Fibroblast of peridontal ligament (primary cell): ENCODE data around the gene KLHL25.

Experiments
- DNase-seq: peaks from one replicate; pipeline ENCODE4 v3.0.0-alpha.2; 2010; ENCODE audit errors: extremely low read depth

Gene KLHL25

DNA sequence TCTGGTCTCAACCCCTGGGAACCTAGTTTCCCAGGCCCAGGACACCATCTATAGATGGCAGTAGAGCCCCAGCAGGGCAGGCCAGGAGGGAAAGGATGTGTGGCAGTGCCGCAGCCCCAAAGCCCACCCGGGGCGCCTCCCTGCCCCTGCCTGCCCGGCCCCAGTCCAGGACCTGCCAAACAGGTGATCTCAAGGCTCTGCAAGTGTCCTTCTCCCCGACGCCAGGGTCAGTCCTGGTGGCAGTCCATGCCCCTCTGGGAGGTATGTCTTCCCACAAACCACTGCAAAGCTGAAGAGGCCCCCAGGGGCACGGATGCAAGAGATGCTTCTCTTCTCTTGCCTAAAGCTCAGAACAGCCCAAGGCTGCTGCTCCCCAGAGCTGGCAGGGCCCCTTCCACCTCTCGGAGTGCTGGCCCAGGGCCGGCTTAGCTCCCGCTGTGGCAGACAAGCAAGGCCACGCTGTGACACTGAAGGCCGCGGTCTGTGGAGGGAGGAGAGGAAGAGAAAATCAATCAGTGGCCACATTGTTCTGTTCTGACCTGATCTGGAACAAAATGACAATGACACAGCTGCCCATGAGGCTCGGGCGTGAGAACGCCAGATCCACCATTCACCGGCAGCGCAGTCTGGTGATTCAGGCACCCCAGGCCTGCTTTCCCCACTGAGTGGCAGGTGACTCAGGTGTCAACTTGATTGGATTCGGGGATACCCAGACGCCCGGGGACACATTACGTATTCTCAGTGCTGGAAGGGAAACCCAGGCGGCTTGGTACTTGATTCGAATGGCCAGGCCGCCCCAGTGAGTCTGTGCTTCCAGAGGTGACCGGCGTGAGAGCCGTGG is 34.0 kb downstream of the KLHL25 start:
- no peak for DNase-seq

DNA sequence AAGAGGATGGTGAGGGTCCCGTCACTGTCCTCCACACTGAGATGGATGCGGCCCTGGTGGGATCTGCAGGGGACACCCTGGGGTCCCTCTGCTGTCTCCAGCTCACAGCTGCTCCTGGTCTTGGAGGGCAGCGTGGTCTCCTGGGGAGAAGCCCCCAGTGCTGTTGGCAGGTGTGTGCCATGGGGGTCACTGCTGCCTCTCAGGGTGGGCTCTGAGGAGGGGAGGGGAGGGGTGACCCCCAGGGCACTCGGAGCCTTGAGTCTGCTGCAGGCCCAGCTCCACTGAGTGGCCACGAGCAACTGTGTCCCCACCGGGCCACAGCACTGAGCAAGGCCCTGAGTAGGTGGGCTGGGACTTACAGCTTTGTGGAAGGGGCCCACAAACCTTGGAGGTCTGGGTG is 34.7 kb downstream of the KLHL25 start:
- DNase-seq, result no peak

DNA sequence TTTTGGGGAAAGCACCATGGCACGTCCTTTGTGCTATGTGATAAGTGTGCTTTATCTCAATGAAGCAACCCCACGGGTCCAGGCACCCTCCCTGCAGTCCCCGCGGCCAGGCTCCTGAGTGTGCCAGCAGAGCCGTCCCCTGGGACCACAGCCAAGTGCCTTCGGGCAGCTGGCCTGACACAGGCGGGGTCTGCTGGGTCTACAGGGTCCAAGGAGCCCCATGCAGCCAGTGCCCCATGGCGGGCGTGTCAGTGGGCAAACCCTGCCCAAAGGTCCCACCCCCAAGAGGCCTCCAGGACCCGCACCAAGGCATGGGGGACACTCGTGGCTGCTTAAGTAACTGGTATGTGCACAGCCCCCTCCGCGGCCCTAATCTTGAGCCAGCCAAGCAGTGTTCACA is 35.3 kb downstream of the KLHL25 start:
- no peak for DNase-seq

DNA sequence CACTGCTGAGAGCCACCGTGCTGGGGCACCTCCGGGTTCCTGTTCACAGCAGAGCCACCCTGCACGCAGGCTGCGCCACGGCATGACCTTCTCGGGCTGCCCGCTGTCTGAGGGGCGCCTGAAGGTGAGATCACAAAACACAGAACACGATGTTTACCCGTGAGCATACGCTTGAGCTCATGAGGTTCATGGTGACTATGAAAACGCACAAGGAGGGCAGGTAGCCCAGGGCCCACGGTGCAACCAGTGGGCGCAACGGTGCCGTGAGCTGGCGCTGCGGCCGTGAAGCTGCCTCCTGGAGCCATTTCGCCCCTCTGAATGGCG is 36.1 kb downstream of the KLHL25 start:
- no peak for DNase-seq

DNA sequence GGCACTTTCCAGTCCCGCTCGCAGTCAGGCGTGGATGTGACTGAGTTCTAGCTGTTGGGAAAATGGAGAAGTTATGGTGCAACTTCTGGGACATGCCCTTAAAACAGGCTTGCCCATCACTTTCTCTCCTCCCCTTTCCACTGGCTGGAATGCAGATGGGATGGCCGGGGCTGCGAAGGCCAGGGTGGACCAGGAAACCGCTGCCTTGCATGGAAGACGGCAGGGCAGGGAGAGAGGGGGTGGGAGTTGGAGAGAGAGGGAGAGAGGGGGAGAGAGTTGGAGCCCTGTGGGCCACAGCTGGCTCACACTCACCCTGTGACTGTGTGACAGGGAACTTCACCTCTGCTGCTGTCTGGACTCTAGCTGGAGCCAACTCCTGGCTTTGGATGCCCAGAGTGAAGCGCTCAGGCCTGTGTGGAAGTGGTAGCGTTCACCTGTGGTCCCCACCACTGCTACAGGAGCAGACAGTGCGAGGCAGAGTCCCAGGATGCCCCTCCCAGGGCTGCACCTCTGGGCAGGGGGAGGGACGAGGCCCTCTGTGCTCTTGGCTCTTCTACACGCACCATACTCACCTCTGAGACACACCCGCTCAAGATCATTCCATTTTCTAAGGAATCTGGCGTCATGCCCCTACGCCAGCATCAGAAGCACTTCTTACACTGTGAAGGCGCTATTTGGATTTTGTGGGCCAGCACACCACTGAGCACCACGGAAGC is 36.6 kb downstream of the KLHL25 start:
- no peak for DNase-seq

DNA sequence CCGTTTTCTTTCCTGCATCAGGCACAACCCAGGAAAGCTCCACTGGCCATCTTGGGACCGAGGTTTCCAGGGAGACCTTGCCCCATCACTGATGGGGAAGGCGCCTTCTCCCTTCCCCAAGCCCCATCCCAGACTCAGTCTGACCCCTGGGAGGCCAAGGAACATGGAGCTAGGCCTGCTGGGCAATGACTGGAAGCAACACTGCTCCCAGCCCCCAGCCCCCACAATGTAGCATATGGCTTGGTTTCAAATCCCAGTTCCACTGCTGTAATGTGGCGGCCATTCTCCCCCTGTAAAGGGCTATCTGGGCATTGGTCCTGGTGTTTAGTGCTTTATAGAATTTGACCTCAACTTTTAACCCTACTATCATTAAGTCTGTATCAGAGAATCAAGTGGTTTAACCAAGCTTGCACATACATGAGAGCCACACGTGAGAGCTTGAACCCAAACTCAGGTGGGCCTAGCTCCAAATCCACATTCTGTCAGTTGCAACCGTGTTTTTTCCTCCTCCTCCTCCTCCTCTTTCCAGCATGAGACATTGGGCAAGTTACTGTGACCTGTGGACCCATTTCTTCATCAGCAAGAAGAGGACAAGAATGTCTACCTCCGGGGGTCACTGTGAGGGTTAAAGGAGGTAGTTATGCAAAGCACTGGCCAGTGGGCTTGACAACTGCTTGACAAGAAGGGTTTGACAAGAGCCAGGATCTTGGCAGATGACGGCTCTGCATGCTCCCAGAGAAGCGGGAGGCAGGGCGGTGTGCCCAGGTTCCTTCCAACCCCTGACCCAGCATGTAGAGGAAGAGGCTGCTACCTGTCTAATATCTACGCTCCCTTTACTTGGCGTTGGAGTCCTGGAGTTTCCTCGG is 37.4 kb downstream of the KLHL25 start:
- no peak for DNase-seq

DNA sequence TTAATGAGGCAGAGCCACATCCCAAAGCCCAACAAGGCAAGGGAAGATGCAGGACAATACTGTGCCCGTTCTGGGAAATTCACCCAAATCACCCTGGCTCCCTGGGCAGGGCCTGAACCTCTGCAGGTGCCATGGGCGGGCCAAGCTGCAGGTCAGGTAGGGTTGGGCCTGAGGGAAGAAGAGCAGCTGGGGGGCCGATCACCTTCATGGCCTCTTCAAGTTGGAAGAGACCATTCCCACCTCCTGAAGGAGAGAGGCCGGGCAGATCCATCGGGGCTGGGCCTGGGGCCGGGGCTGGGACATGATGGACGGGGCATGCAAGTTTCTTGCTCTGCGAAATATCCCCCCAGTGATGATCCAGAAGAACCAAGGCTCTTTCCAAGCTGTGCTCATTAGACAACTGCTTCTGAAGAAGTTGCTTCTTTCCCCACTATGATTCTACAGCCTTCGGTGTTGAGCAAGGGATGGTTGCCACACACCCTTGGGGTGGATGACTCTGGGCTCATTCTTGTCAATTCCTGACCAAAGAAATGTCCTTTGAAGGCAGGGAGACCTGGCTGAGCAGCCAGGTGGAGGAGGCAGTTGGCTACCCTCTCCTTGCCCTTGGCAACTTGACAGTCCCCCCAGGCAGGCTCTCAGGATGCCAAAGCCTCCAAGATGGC is 38.2 kb downstream of the KLHL25 start:
- no peak for DNase-seq

DNA sequence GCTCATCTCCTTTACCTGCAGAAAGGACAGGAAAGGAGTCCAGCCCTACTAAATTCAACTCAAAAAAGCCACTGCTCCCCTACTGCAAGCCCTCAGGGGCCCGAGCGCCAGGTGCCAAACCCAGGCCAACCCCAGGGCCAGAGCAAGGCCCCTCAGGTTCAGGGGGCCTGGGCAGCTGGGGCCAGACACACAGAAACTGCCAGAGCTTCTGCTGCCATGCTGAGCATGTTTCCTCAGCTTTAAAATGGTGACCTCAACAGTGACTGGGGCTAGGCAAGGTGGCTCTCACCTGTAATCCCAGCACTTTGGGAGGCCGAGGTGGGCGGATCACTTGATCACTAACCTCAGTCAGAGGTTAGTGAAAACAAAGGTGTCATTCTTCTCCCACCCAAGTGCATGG is 38.8 kb downstream of the KLHL25 start:
- no peak for DNase-seq

DNA sequence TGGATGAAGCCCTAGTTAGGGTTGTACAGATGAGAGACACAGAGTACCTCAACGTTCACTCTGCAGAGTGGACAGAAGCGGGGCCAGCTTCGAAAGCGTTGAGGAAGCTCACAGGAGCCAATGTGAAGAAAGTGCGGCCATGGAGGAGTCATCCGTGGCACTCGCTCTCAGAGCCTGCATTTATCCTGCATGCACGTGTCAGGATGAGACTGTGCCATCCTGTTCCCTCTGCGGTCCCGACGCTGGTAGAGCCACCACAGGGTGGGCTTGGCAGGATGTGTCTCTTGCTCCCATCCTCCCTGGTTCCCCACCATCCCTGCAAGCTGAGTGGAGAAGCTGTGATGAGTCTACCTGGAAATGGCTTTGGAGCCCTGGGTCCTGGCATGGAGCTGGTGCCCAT is 39.3 kb downstream of the KLHL25 start:
- no peak for DNase-seq

DNA sequence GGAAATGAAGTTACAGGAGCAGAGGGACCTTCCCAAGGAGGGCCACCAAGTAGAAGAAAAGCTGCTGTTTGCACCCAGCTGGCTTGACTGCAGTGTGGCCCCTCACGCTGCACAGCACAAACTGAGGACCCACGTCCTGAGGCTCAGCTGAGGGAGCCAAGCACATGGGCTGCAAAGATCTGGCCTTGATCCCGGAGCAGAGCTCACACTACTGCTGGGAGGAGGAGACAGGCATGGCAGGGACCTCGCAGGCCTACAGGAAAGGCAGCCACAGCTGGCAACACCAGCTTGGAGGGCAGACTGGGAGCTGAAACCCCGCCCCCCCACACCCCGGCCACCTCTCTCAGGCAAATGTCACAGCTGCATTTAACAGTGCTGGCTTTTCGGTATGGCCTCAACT is 39.7 kb downstream of the KLHL25 start:
- DNase-seq, result peak; percentile 14

DNA sequence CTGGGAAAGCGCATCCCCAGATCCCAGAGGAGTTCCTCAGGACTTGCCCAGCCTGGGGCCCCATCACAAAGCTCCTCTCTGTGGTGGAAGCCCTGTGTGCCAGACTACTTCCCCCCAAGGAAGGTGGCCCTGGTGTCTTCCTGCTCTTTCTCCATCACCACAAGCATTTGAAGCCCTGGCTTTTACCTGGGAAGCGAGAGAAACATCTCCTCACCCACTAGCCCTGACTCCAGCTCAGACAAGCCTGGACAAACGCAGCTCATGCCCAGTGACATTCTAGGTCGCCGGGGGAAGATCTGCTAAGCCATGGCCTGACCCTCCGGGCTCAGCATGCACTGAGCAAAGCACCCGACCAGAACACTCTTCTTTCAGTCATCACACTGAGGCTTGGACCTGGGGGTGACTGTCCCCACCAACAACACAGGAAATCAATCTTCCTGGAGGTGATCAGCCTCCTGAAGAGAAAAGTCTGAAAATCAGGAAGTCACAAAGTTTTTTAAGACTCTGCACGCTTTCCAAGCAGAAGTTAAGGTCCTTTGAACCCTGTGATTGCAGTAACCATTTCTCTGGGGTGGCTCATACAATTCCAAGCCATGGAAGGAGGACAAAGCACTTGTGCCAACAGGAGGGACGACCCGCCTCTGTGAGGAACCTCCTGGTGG is 40.8 kb downstream of the KLHL25 start:
- no peak for DNase-seq

DNA sequence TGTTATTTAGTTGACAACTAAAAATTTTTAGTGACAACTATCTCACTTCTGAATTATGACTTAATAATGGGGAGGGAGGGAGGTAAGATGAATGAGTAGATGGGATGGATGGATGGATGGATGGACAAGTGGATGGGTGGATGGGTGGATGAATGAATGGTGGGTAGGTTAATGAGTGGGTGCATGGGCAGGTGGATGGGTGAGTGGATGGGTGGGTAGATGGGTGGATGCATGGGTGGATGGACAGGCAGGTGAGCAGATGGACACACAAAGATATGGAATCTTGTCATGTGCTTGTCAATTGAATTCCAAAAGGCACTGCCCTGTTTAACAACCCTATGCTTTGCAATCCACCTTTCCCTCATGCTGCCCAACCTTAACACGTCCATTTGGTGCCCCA is 41.5 kb downstream of the KLHL25 start:
- DNase-seq, result no peak

DNA sequence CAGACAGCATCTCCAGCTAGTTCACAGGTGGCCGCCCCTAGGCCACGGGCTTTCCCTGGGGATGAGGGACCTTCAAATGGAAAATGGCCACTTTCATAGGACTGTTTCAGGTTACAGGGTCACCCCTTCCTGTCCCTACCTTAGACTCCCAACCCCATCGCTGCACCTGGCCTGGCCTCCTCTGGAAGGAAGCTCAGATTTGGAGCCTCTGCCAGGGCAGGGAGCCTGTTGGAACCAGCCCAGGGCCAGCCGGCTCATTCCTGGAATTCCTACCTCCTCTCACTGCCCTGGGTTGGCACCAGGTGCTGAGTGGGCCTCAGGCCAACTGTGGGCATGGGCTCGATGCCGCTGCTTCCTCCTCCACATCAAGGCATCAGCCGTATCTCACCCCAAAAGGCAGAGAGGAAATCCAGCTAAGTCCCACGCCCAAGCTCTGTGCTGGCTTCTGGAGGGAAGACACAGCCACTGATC is 42.2 kb downstream of the KLHL25 start:
- DNase-seq, result no peak

DNA sequence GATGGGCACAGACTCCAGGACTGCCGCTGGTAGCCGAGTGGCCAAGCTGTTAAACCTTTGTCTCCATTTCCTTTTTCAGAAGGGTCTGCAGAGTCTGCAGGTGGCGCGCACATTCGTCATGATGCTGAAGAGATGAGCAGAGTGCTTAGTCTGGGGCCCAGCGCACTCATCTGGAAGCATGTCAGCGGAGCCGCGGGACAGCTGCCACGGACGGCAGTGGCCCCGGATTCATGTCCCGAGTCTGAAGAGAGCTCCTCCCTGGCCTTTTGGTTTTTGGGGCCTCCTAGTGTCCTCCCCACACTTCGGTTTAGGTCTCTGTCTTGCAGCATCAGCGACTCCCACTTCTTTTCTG is 42.6 kb downstream of the KLHL25 start:
- no peak for DNase-seq

DNA sequence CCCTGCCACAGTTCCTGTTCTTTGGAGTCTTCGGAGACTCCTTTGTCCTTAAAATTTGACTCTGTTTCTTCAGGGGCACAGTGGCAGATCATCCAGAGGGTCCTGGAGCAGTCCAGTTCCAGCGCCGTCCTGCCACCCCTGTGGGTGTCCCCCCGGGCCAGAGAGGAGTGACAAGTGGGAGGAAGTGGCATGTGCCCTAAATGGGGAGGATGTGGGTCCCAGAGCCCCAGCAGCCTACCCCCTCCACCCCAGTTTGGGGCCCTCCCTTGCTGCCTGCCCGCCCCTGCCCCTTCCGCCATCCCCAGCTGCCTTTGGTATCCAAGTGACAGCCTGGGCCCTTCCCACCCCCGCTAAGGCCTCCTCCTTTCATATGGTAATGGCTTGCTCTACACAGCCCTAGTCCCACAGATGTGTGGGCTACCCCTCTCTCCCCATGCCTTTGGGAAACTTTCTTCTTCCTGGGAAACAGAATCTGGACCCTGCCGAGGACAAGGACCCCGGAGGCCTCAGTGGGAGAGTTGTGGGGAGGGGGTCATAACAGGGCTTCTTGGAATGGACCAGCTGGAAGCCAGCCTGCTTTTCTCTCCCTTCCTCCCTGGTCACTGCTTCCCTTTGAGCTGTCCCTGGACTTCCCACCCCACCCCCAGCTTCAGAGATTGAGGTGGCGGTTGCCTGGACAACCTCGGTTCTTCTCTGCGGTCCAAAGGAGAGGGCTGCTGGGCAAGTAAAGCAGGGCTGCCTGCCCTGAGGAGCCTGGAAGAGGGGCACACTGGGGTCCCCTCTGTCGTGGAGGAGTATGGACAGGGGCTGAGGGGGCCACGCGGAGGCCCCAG is 43.2 kb downstream of the KLHL25 start:
- no peak for DNase-seq

DNA sequence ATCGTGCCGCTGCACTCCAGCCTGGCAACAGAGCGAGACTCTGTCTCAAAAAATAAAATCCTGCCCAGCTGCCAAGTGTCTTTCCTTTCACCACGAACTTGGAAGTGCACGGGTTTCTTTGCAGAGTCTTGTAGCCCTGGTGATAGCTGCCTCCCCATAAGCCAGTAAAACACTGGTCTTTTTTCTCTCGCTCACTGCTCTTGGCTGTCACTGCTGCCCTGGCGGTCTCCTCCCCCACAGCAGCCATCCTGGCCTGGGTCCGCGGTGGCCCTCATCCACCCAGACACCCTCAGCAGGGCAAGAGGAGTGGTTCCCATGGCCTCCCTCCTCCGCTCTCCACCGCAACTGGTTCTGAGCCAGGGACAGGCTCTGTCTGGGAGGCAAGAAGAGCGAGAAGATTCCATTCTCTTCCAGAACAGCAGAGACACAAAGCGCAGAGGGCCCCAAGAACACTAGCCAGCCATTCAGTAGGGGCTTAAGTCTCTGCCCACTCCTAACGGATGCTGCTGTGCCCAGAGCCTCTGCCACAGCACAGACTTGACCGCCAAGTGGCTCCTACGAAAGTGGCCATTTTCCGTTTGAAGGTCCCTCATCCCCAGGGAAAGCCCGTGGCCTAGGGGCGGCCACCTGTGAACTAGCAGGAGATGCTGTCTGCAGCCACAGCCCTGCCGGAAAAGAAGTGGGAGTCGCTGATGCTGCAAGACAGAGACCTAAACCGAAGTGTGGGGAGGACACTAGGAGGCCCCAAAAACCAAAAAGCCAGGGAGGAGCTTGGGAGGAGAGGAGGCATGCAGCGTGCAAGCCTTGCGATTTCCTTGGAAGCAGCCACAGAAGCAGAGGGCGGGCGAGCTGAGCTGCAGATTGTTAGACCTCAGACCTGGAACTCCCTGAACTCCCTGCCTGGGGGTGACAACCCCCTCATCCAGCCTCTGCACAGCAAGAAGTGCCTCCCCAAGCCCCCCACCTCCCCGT is 44.1 kb downstream of the KLHL25 start:
- peak; percentile 55 for DNase-seq

DNA sequence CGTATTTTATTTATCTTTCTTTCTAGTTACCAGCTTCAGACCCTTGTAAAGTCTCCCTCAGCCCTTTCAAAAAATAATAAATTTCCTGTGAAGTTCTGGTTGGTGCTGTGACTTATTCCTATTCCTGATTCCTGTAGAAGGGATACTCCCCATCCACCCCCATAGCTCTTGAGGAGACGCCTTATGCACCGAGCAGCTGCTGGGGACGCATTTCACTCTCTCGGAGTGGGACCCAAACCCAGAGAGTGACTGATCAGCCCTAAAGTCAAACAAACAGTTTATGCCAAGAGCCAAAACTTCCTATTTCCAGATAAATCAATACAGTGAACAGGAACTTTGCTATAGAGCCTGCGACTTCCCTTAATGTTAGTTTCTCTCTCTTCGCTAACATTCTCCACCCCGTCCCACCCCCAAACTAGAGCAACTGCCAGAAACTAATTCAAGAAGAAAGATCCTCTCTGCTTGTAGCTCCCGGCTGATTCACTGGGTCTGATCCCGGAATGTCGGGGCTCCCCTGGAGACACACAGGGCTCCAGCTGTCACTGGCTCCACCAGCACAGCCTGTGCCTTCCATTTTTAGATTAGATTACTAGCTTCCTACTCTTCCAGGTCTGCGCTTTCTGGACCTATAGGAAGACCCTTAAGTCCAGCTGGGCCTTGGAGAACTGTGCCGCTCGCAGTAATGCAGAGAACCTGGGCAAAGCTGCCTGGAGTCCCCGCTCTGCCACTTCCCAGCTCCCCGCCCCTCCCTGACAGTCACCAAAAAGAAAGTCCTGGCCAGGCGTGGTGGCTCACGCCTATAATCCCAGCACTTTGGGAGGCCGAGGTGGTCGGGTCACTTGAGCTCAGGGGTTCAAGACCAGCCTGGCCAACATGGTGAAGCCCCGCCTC is 45.2 kb downstream of the KLHL25 start:
- peak; percentile 61 for DNase-seq

DNA sequence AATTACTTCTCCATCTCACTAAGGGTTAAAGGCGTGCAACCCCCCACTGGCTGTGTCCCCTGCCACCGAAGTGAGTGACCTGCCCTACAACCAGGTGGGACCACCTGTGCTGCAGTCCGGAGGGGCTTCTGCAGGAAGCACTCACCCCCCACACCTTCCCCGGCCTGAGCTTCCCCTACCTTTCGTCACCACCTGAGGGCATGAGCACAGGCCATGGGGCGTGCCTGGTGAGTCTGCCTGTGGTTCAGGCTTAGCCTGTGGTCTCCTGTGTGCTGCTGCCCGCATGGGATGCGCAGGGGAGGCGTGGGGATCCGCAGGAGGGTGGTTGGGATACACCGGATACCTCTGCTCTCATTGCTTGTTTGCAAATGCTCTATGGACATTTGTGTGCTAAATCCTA is 46.0 kb downstream of the KLHL25 start:
- no peak for DNase-seq
